ENCODE results near the gene PVRIG.

- TF ChIP-seq CTCF (conservative IDR thresholded peaks at IDR 0.05 in 1 of 2, IDR thresholded peaks at IDR 0.05 in 1 of 2; ENCODE audit: extremely low read depth in 1 of 2, insufficient read depth in 1 of 2, low read depth in 1 of 2, low read length in 2 of 2) (no peak), EZH2 (IDR thresholded peaks at IDR 0.05; ENCODE audit: borderline replicate concordance, low read length) (no peak)
These were observed 45.8 kb upstream of the PVRIG start for GRCh38 chr7:100173806-100174495.

All from mammary epithelial cell (primary cell).